ENCODE measurements around the gene LHB. TPM values are rescaled to one million over a fixed set of nuclear protein-coding genes. Genes with fewer than 3 reads are reported as not detected.

Gene LHB
- total RNA-seq, 4 donors from 2014 or later: 2.6 TPM; not detected in 3

DNA sequence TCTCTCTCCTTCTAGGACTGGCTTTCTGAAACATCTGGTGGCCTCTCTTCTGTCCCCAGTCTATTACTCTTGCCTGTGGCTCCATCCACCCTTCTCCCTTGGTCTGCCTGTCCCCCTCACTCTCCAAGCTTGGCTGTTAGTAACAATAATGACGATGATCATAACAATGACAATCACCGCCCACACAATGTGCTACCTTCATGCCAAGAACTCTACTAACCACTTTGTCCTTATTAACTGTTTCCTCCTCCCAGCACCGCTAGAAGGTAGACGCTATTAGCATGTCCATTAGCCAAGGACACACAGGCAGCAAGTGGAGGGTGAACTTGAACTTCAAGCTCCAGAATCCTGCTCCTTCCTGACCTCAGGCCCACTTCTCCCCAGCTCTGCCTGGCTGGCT, 26.5 kb downstream of the LHB start:
- Histone ChIP-seq H3K9me3 (no peaks in the 10 kb centered on the region), H3K27me3 (no peaks in the 10 kb centered on the region), H3K4me3 (no peak overlapping the region), H3K36me3 (peaks cover 0 to 50% (median 9%) of the 10 kb centered on the region in 3 donors), H3K27ac (no peak overlapping the region), H3K4me1 (peaks cover 0 to 44% (median 25%) of the 10 kb centered on the region in 4 donors)
- WGBS, 2 donors: 69 to 70% methylated on average over 4 of the region's 4 CpGs
- DNase-seq (ENCODE audit: low spot score in 2 of 2): no peak
- TF ChIP-seq POLR2A (IDR thresholded peaks at IDR 0.05) (no peak), EP300 (IDR thresholded peaks at IDR 0.05) (no peak)

DNA sequence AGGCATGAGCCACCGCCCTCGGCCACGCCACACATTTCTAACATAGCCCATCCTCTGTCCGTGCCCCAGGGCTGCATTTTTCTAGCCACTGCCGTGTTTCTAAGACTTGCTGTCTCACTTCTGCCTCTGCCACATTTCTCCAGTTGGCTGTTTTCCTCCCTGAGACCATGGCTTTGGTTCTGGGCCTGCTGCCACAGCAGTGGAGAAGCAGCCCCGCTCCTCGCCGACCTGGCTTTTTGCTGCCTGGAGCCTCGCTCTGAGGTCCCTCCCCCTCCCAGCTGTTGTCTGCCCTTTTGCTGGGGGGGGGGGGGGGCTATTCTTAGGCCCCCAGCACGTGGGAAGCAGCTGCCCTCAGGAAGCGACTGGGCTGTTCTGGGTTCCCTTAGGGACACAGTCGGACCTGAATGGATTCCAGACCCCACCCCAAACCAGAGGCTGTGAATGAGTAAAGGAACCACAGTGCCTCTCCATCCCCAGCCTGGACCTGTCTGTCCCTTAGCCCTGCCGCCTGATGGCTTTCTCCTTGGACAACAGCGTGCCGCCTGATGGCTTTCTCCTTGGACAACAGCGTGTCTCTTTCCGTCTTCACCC, 27.1 kb downstream of the LHB start:
- no peak overlapping the region for H3K27ac ChIP-seq
- WGBS, 2 donors: 67 to 69% methylated on average over 17 of the region's 17 CpGs
- H3K4me3 ChIP-seq: no peak overlapping the region
- H3K36me3 ChIP-seq: peaks cover 0 to 56% (median 13%) of the 10 kb centered on the region in 3 donors
- no peak for TF ChIP-seq EP300 (IDR thresholded peaks at IDR 0.05)
- TF ChIP-seq POLR2A (IDR thresholded peaks at IDR 0.05): no peak
- TF ChIP-seq, protein P1, sequence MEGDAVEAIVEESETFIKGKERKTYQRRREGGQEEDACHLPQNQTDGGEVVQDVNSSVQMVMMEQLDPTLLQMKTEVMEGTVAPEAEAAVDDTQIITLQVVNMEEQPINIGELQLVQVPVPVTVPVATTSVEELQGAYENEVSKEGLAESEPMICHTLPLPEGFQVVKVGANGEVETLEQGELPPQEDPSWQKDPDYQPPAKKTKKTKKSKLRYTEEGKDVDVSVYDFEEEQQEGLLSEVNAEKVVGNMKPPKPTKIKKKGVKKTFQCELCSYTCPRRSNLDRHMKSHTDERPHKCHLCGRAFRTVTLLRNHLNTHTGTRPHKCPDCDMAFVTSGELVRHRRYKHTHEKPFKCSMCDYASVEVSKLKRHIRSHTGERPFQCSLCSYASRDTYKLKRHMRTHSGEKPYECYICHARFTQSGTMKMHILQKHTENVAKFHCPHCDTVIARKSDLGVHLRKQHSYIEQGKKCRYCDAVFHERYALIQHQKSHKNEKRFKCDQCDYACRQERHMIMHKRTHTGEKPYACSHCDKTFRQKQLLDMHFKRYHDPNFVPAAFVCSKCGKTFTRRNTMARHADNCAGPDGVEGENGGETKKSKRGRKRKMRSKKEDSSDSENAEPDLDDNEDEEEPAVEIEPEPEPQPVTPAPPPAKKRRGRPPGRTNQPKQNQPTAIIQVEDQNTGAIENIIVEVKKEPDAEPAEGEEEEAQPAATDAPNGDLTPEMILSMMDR (IDR thresholded peaks at IDR 0.05): no peak
- H3K27me3 ChIP-seq: no peaks in the 10 kb centered on the region
- DNase-seq (ENCODE audit: low spot score in 2 of 2): no peak
- no peaks in the 10 kb centered on the region for H3K9me3 ChIP-seq
- peaks cover 0 to 38% (median 23%) of the 10 kb centered on the region in 4 donors for H3K4me1 ChIP-seq

DNA sequence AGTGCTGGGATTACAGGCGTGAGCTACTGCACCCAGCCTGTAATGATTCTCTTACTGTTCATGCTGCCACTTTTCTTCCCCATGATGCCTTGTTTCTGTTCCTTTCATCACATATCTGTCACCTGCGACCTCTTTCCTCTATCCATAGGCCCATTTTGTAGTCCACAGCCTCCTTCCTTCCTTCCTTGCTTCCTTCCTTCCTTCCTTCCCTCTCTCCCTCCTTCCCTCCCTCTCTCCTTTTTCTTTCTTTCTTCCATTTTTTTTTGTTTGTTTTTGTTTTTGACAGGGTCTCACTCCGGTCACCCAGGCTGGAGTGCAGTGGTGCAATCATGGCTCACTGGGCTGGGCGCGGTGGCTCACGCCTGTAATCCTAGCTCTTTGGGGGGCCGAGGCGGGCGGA, 28.0 kb downstream of the LHB start:
- H3K27ac ChIP-seq: no peak overlapping the region
- H3K4me1 ChIP-seq: peaks cover 0 to 29% (median 14%) of the 10 kb centered on the region in 4 donors
- peaks cover 0 to 65% (median 13%) of the 10 kb centered on the region in 3 donors for H3K36me3 ChIP-seq
- H3K27me3 ChIP-seq: no peaks in the 10 kb centered on the region
- no peak overlapping the region for H3K4me3 ChIP-seq
- TF ChIP-seq, protein P1 (IDR thresholded peaks at IDR 0.05): no peak
- TF ChIP-seq EP300 (IDR thresholded peaks at IDR 0.05) (no peak), POLR2A (IDR thresholded peaks at IDR 0.05) (no peak)
- no peaks in the 10 kb centered on the region for H3K9me3 ChIP-seq
- DNase-seq (ENCODE audit: low spot score in 2 of 2): no peak
- WGBS, 2 donors: 91 to 95% methylated on average over 9 of the region's 9 CpGs

DNA sequence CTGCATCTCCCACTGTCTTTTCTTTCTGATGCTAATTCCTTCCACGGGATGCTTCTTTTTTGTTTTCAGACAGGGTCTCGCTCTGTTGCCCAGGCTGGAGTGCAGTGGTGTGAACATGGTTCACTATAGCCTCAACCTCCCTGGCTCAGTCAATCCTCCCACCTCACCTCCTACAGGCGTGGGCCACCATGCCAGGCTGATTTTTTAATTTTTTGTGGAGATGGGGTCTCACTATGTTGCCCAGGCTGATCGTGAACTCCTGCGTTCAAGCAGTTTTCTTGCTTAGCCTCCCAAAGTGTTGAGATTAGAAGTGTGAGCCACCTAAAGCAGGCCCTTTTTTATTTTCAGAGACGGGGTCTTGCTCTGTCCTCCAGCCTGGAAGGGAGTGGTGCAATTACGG, 28.6 kb downstream of the LHB start:
- Histone ChIP-seq H3K4me1 (peaks cover 0 to 29% (median 14%) of the 10 kb centered on the region in 4 donors), H3K4me3 (no peak overlapping the region), H3K36me3 (peaks cover 0 to 71% (median 17%) of the 10 kb centered on the region in 3 donors), H3K9me3 (no peaks in the 10 kb centered on the region), H3K27ac (no peak overlapping the region), H3K27me3 (no peaks in the 10 kb centered on the region)
- 95 to 96% methylated on average over 7 of the region's 7 CpGs for WGBS, 2 donors
- TF ChIP-seq, protein P1 (IDR thresholded peaks at IDR 0.05): no peak
- TF ChIP-seq EP300 (IDR thresholded peaks at IDR 0.05): no peak
- no peak for TF ChIP-seq POLR2A (IDR thresholded peaks at IDR 0.05)
- DNase-seq (ENCODE audit: low spot score in 2 of 2): no peak

DNA sequence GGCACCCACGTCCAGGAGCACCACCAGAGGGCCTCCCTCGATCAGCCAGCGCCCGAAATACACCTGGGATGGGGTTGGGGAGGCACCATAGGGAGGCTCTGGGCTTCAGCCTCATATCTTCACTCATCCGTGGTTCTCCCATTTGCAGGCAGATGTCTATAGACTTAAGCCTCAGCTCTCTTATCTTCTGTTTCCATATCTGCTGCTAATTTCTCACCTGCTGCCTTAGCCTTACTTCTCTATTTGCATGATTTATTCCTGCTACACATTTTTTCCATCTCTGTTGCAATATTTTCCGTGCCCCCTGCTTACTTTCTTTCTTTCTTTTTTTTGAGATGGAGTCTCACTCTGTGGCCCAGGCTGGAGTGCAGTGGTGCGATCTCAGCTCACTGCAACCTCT, 29.6 kb downstream of the LHB start:
- Histone ChIP-seq H3K4me1 (peaks cover 0 to 29% (median 14%) of the 10 kb centered on the region in 4 donors), H3K4me3 (no peak overlapping the region), H3K36me3 (peaks cover 0 to 80% (median 19%) of the 10 kb centered on the region in 3 donors), H3K9me3 (no peaks in the 10 kb centered on the region), H3K27ac (no peak overlapping the region), H3K27me3 (no peaks in the 10 kb centered on the region)
- TF ChIP-seq EP300 (IDR thresholded peaks at IDR 0.05) (no peak), POLR2A (IDR thresholded peaks at IDR 0.05) (no peak)
- TF ChIP-seq, protein P1 (IDR thresholded peaks at IDR 0.05): no peak
- WGBS, 2 donors: 85 to 89% methylated on average over 7 of the region's 7 CpGs
- no peak for DNase-seq (ENCODE audit: low spot score in 2 of 2)
